GM19455 (cell line): ENCODE measurements around the gene CIB4.

Source experiments
- ATAC-seq: cut with Tn5 transposase; IDR thresholded peaks from one replicate; pipeline ENCODE4 v1.9.1; 2021; ENCODE audit not compliant: unreplicated experiment

CIB4 gene

DNA sequence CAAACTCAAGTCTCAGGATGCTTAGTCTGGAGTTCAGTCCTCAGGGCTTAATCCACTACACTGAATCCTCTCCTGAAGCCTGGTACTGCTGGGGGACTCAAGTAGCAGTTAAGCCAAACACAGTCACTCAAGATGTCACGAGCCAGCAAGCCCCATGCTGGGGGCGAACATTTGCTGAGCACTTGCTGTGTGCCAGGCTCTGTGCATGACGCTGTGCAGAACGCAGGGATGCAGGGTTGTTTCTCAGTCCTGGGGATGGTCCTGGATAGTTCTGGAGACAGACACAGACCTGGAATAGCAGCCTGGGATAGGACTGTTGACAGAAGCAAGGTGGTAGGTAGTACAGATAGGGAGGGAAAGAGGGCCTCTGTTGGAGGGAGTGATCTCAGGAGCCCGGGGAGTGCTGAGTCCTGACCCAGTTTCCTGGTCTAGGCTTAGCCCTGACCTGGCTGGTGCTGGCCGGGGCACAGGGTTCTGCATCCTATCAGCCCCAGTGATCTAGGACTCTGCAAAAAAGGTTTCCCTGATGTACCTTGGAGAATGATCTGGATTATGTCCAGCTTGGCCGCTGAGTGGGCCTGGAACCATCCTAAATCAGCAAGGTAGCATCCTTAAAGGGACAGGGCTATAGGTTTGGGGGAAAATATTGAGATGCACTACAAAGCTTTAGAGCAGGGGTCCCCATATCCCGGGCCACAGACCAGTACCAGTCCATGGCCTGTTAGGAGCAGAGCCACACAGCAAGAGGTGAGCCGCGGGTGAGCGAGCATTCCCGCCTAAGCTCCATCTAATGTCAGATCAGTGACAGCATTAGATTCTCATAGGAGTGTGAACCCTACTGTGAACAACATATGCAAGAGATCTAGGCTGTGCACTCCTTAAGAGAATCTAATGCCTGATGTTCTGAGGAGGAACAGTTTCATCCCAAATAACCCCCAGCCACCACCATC is 108.6 kb downstream of the CIB4 start:
- no peak for ATAC-seq
